ENCODE results near the gene POLR1G. TPM values are rescaled to one million over a fixed set of nuclear protein-coding genes. Genes with fewer than 3 reads are reported as not detected.

POLR1G gene
- total and polyA plus RNA-seq, 9 of the 15 experiments (the other 6 are each of a cell fraction or from before 2014, with no cell fraction given) = 3.0 to 50.1 (median 27.4) TPM

- TF ChIP-seq PML (IDR thresholded peaks at IDR 0.05; ENCODE audit: low read length) (no peak; the same call in 1 of the 2 replicates), GATAD2A (IDR thresholded peaks at IDR 0.05) (peak; percentile 93), HIVEP1 (CRISPR knock-in tag; IDR thresholded peaks at IDR 0.05) (0 out of 2 replicates have a peak, but pooled peaks have one; percentile 60), ZNF589 (CRISPR knock-in tag; IDR thresholded peaks at IDR 0.05; ENCODE audit: low read depth) (peak; percentile 53; the same call in 1 of the 2 replicates), ZBTB49 (CRISPR knock-in tag; IDR thresholded peaks at IDR 0.05; ENCODE audit: borderline replicate concordance) (no peak), TCF7L2 (IDR thresholded peaks at IDR 0.05; ENCODE audit: low read depth, low read length) (no peak), ZNF146 (CRISPR knock-in tag; IDR thresholded peaks at IDR 0.05; ENCODE audit: unreplicated experiment) (no peak), IRF2 (CRISPR knock-in tag; IDR thresholded peaks at IDR 0.05) (no peak), FOXK2 (conservative IDR thresholded peaks at IDR 0.05 in 1 of 2, IDR thresholded peaks at IDR 0.05 in 1 of 2; ENCODE audit: low read depth in 2 of 2) (peak; percentile 94 to 99), SIRT6 (IDR thresholded peaks at IDR 0.05; ENCODE audit: low read depth, low read length) (no peak), THRA (IDR thresholded peaks at IDR 0.05) (no peak), MXI1 (IDR thresholded peaks at IDR 0.05; ENCODE audit: low read depth, low read length) (peak; percentile 41), BACH1 (tag; IDR thresholded peaks at IDR 0.05) (peak; percentile 60; the same call in 1 of the 2 replicates), MIER1 (IDR thresholded peaks at IDR 0.05; ENCODE audit: low read depth) (no peak), ZKSCAN1 (IDR thresholded peaks at IDR 0.05; ENCODE audit: low read depth, low read length) (0 out of 2 replicates have a peak, but pooled peaks have one; percentile 33), ARID1B (IDR thresholded peaks at IDR 0.05) (peak; percentile 63), DIDO1 (tag; IDR thresholded peaks at IDR 0.05; ENCODE audit: low read depth) (no peak), MCM5 (IDR thresholded peaks at IDR 0.05; ENCODE audit: low read depth) (no peak), CXXC5 (CRISPR knock-in tag; IDR thresholded peaks at IDR 0.05) (peak; percentile 22), ZKSCAN8 (CRISPR knock-in tag; IDR thresholded peaks at IDR 0.05) (no peak), SMAD2 (IDR thresholded peaks at IDR 0.05; ENCODE audit: low read depth, low read length) (no peak), MAZ (CRISPR knock-in tag; conservative IDR thresholded peaks at IDR 0.05 in 1 of 2, IDR thresholded peaks at IDR 0.05 in 1 of 2) (no peak; a peak in 1 of 4 replicates), SAP30 (IDR thresholded peaks at IDR 0.05; ENCODE audit: borderline replicate concordance, insufficient read depth, low read depth, low read length, poor library complexity, severe bottlenecking) (peak; percentile 92), POLR2AphosphoS2 (IDR thresholded peaks at IDR 0.05; ENCODE audit: low read length) (no peak)
- TF ChIP-seq, protein P1, sequence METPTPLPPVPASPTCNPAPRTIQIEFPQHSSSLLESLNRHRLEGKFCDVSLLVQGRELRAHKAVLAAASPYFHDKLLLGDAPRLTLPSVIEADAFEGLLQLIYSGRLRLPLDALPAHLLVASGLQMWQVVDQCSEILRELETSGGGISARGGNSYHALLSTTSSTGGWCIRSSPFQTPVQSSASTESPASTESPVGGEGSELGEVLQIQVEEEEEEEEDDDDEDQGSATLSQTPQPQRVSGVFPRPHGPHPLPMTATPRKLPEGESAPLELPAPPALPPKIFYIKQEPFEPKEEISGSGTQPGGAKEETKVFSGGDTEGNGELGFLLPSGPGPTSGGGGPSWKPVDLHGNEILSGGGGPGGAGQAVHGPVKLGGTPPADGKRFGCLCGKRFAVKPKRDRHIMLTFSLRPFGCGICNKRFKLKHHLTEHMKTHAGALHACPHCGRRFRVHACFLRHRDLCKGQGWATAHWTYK (CRISPR knock-in tag; IDR thresholded peaks at IDR 0.05) = peak; percentile 73; the same call in 1 of the 2 replicates
Observed at GRCh38 chr19:45405435-45406225, 814 bp upstream of the POLR1G start (continued).

Measured in K562 (cell line).